ENCODE measurements around the gene PSMC3IP. TPM values are rescaled to one million over a fixed set of nuclear protein-coding genes. Genes with fewer than 3 reads are reported as not detected.
"Not testable (repeated sequence)": the region's sequence is repeated elsewhere in the genome, so short reads cannot be mapped to it uniquely, and the experiment has no call there.

PSMC3IP gene
- polyA plus RNA-seq, 1 donor from 2014 or later: 22.5 TPM

DNA sequence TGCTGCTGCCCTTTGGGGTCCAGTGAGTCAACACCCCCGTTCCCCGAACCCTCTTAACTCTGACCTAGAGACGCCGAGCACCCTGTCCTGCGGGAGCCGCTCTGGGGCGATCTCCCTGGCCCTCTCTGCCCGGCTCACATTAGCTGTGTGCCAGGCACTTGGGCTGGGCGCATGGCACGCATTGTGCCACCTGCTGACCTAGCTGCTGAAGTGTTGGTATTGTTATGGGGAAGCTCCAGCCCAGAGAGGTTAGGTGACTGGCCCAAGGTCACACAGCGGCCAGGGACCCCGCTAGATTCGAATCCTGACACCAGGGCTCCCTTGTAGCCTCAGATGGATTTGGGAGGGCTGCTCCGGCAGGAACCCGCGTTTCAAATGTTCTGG, 23.7 kb downstream of the PSMC3IP start:
- Histone ChIP-seq H4K20me1 (ENCODE audit: insufficient read depth) (no peaks in the 10 kb centered on the region), H3K9me2 (ENCODE audit: insufficient read depth, low read length) (no peaks in the 10 kb centered on the region), H3K9me3 (ENCODE audit: low read length) (no peaks in the 10 kb centered on the region), H3K36me3 (ENCODE audit: insufficient read depth, low read length) (no peaks in the 10 kb centered on the region), H3K4me2 (ENCODE audit: low read length) (peak overlapping the region; percentile 8), H2AFZ (ENCODE audit: low read depth, low read length) (no peak overlapping the region), H3K27ac (ENCODE audit: low read length) (peak overlapping the region; percentile 84), H3F3A (ENCODE audit: insufficient read depth, low read length, poor library complexity, severe bottlenecking) (no peaks in the 10 kb centered on the region), H3K27me3 (ENCODE audit: insufficient read depth, low read depth, low read length) (no peaks in the 10 kb centered on the region), H3K4me3 (ENCODE audit: low read length) (peak overlapping the region; percentile 85), H3K79me2 (replicated peaks; ENCODE audit: insufficient read depth, low read length) (no peaks in the 10 kb centered on the region), H3K9ac (ENCODE audit: low read length) (peak overlapping the region; percentile 92)
- TF ChIP-seq CTCF (IDR thresholded peaks at IDR 0.05; ENCODE audit: poor library complexity, severe bottlenecking) (no peak), POLR2AphosphoS5 (IDR thresholded peaks at IDR 0.05) (no peak), EZH2 (IDR thresholded peaks at IDR 0.05; ENCODE audit: borderline replicate concordance, insufficient read depth, low read length, poor library complexity, severe bottlenecking) (no peak), MXI1 (conservative IDR thresholded peaks at IDR 0.05; ENCODE audit: poor library complexity, severe bottlenecking) (no peak)

GRCh38 chr17:42553161-42553818, 24.2 kb downstream of the PSMC3IP start:
- peak overlapping the region; percentile 85 for H3K4me3 ChIP-seq (ENCODE audit: low read length)
- H3F3A ChIP-seq (ENCODE audit: insufficient read depth, low read length, poor library complexity, severe bottlenecking): no peaks in the 10 kb centered on the region
- no peaks in the 10 kb centered on the region for H3K27me3 ChIP-seq (ENCODE audit: insufficient read depth, low read depth, low read length)
- TF ChIP-seq REST (IDR thresholded peaks at IDR 0.05; ENCODE audit: borderline replicate concordance): no peak
- no peaks in the 10 kb centered on the region for H3K36me3 ChIP-seq (ENCODE audit: insufficient read depth, low read length)
- no peaks in the 10 kb centered on the region for H3K79me2 ChIP-seq (replicated peaks; ENCODE audit: insufficient read depth, low read length)
- H3K9me3 ChIP-seq (ENCODE audit: low read length): no peaks in the 10 kb centered on the region
- H3K4me2 ChIP-seq (ENCODE audit: low read length): no peak overlapping the region
- H3K27ac ChIP-seq (ENCODE audit: low read length): no peak overlapping the region
- H3K9ac ChIP-seq (ENCODE audit: low read length): no peak overlapping the region
- no peaks in the 10 kb centered on the region for H3K9me2 ChIP-seq (ENCODE audit: insufficient read depth, low read length)
- no peaks in the 10 kb centered on the region for H4K20me1 ChIP-seq (ENCODE audit: insufficient read depth)
- H2AFZ ChIP-seq (ENCODE audit: low read depth, low read length): no peak overlapping the region

- not testable (repeated sequence) for H3K4me2 ChIP-seq (ENCODE audit: low read length); H2AFZ ChIP-seq (ENCODE audit: low read depth, low read length); H3K36me3 ChIP-seq (ENCODE audit: insufficient read depth, low read length); H3K79me2 ChIP-seq (replicated peaks; ENCODE audit: insufficient read depth, low read length); H4K20me1 ChIP-seq (ENCODE audit: insufficient read depth); H3K9ac ChIP-seq (ENCODE audit: low read length); H3K27ac ChIP-seq (ENCODE audit: low read length); H3K9me2 ChIP-seq (ENCODE audit: insufficient read depth, low read length); H3F3A ChIP-seq (ENCODE audit: insufficient read depth, low read length, poor library complexity, severe bottlenecking); H3K27me3 ChIP-seq (ENCODE audit: insufficient read depth, low read depth, low read length); H3K9me3 ChIP-seq (ENCODE audit: low read length)
- peak within 1 kb of the TSS; percentile 85 for H3K4me3 ChIP-seq (ENCODE audit: low read length)
Measured at GRCh38 chr17:42552736-42553135, 24.8 kb downstream of the PSMC3IP start, which contains the start of gene HSD17B1. Gene HSD17B1, plus strand, starts transcription at chr17:42552923. Its CDS starts 11 bp downstream, at chr17:42552934.
